ENCODE measurements around the gene MACF1. TPM values are rescaled to one million over a fixed set of nuclear protein-coding genes. Genes with fewer than 3 reads are reported as not detected.
"Not testable (repeated sequence)": the region's sequence is repeated elsewhere in the genome, so short reads cannot be mapped to it uniquely, and the experiment has no call there.

The MACF1 gene
- total RNA-seq, 2 experiments from 2014 or later: 353 to 366 TPM

- H3K27me3 Mint-ChIP-seq (ENCODE audit: low read depth): no peaks in the 10 kb centered on the region
- ATAC-seq (no peak), DNase-seq (no peak)
- no peaks in the 10 kb centered on the region for H3K9me3 Mint-ChIP-seq (ENCODE audit: insufficient read depth)
- no peak overlapping the region for H3K4me3 Mint-ChIP-seq
- no peaks in the 10 kb centered on the region for H3K36me3 Mint-ChIP-seq (ENCODE audit: low read depth)
- ChIA-PET POLR2A (no interaction called here), CTCF (interaction anchor here (1.0 to 2.0 kb wide), 6 partner anchors 8 to 59 kb away, joined by 3 to 9 read pairs (median 6); no protein-coding TSS in a partner anchor)
- H3K4me1 Mint-ChIP-seq (ENCODE audit: low read depth): peaks cover 72% of the 10 kb centered on the region
- H3K27ac Mint-ChIP-seq: peak overlapping the region; percentile 4
Measured at GRCh38 chr1:39199593-39199992, 4.9 kb upstream of the MACF1 start.

- Mint-ChIP-seq H3K27me3 (ENCODE audit: low read depth) (no peaks in the 10 kb centered on the region), H3K4me1 (ENCODE audit: low read depth) (peaks cover 46% of the 10 kb centered on the region), H3K27ac (peak overlapping the region; percentile 93), H3K4me3 (peak overlapping the region; percentile 93), H3K36me3 (ENCODE audit: low read depth) (peaks cover 14% of the 10 kb centered on the region), H3K9me3 (ENCODE audit: insufficient read depth) (peaks cover 3% of the 10 kb centered on the region)
- DNase-seq (peak; percentile 81), ATAC-seq (peak; percentile 85)
- ChIA-PET CTCF (interaction anchor here (0.7 to 22.8 kb wide), 12 partner anchors 8 to 128 kb away, joined by 3 to 540 read pairs (median 4); no protein-coding TSS in a partner anchor), POLR2A (interaction anchor here (0.6 to 4.9 kb wide), 20 partner anchors 8 to 1610 kb away, joined by 3 to 121 read pairs (median 4); partner anchors contain the start of genes NDUFS5 and PABPC4)
Measured at GRCh38 chr1:39205102-39205780, 746 bp downstream of the MACF1 start.

DNA sequence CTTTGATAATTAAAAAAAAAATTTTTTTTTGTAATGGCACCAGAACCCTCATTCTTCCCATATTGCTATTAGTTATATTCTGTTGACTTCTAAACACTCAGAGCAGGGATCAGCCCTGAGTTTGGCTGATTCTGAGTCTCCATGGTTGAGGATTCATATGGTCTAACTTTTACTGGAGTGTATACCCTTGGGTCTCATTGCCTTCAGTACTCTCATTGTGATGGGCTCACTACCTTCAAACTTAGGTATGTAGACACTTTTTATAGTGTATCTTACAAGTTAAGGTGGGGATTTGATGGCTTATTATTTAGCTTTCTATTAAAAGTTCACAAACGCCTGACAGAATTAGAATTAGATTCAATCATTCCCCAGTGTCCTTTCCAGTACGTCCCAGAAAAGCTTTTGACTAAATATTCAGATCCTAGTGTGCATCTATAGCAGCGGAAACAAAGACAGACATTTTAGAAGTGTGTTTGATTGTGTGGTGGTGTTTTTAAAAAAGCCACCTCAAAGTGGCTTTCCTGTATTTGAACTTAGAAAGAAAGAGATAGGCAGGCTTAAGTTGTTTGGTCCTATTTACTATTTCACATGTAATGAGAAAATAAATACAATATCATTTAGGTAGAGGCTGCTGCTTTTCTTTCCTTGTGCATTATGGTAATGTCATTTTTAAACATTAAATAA, 1.4 kb downstream of the MACF1 start:
- Mint-ChIP-seq H3K36me3 (ENCODE audit: low read depth) (peaks cover 18% of the 10 kb centered on the region), H3K27ac (peak overlapping the region; percentile 93), H3K4me1 (ENCODE audit: low read depth) (peaks cover 45% of the 10 kb centered on the region), H3K4me3 (peak overlapping the region; percentile 93), H3K9me3 (ENCODE audit: insufficient read depth) (peaks cover 3% of the 10 kb centered on the region), H3K27me3 (ENCODE audit: low read depth) (no peaks in the 10 kb centered on the region)
- DNase-seq (no peak), ATAC-seq (peak; percentile 31)
- POLR2A ChIA-PET: interaction anchor here (0.7 to 4.9 kb wide), 16 partner anchors 9 to 371 kb away, joined by 3 to 121 read pairs (median 6); partner anchors contain the start of gene PABPC4
- CTCF ChIA-PET: interaction anchor here (1.2 to 22.8 kb wide), 11 partner anchors 8 to 127 kb away, joined by 3 to 540 read pairs (median 5); no protein-coding TSS in a partner anchor

DNA sequence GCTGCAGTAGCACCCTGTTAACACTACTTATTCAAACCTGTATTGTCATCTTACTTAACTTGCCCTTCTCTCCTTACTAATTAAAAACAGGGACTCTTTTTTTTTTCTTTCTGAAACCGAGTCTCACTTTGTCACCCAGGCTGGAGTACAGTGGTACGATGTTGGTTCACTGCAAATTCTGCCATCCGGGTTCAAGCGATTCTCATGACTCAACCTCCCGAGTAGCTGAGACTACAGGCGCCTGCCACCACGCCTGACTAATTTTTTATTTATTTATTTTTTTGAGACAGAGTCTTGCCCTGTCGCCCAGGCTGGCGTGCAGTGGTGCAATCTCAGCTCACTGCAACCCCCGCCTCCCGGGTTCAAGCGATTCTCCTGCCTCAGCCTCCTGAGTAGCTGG, 3.9 kb downstream of the MACF1 start:
- POLR2A ChIA-PET: interaction anchor here (4.7 kb wide), 1 partner anchor 15 kb away, joined by 121 read pairs; no protein-coding TSS in a partner anchor
- CTCF ChIA-PET: interaction anchor here (1.7 to 22.8 kb wide), 2 partner anchors 17 to 50 kb away, joined by 5 to 540 read pairs; no protein-coding TSS in a partner anchor
- not testable (repeated sequence) for H3K4me3 Mint-ChIP-seq; DNase-seq; H3K27ac Mint-ChIP-seq; H3K9me3 Mint-ChIP-seq (ENCODE audit: insufficient read depth); ATAC-seq; H3K27me3 Mint-ChIP-seq (ENCODE audit: low read depth)
- Mint-ChIP-seq H3K36me3 (ENCODE audit: low read depth) (peaks cover 24% of the 10 kb centered on the region), H3K4me1 (ENCODE audit: low read depth) (peaks cover 42% of the 10 kb centered on the region)

DNA sequence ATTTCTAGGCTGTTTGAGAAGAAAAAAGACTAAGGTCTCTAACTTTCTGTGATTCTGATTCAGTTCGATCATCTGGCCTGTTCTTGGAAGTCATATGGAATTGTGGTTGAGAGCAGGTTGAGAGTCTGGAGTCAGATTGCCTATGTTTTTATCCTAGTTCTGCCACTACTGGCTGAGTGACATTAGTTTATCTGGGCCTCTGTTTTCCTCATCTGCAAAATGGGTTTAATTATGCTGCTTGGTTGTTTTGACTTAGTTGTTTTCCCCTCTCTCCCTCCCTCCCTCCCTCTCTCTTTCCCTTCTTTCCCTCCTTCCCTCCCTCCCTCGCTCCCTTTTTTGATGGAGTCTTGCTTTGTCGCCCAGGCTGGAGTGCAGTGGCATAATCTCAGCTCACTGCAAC, 6.2 kb downstream of the MACF1 start:
- Mint-ChIP-seq H3K9me3 (ENCODE audit: insufficient read depth) (peaks cover 3% of the 10 kb centered on the region), H3K36me3 (ENCODE audit: low read depth) (peaks cover 35% of the 10 kb centered on the region), H3K4me1 (ENCODE audit: low read depth) (peaks cover 46% of the 10 kb centered on the region), H3K27ac (no peak overlapping the region), H3K4me3 (no peak overlapping the region), H3K27me3 (ENCODE audit: low read depth) (no peaks in the 10 kb centered on the region)
- DNase-seq (no peak), ATAC-seq (no peak)
- ChIA-PET CTCF (interaction anchor here (0.6 to 22.8 kb wide), 4 partner anchors 19 to 460 kb away, joined by 4 to 540 read pairs (median 6); no protein-coding TSS in a partner anchor), POLR2A (interaction anchor here (0.6 to 1.2 kb wide), 2 partner anchors 18 to 27 kb away, joined by 4 to 7 read pairs; no protein-coding TSS in a partner anchor)

GRCh38 chr1:39212499-39212898, 8.0 kb downstream of the MACF1 start:
- H3K27me3 Mint-ChIP-seq (ENCODE audit: low read depth): no peaks in the 10 kb centered on the region
- H3K4me1 Mint-ChIP-seq (ENCODE audit: low read depth): peaks cover 45% of the 10 kb centered on the region
- POLR2A ChIA-PET: interaction anchor here (6.6 kb wide), 1 partner anchor 8 kb away, joined by 117 read pairs; the partner anchor contains the start of gene MACF1
- CTCF ChIA-PET: interaction anchor here (1.1 to 22.8 kb wide), 3 partner anchors 8 to 21 kb away, joined by 3 to 540 read pairs (median 89); partner anchors contain the start of gene MACF1
- ATAC-seq (no peak), DNase-seq (no peak)
- H3K4me3 Mint-ChIP-seq: no peak overlapping the region
- peaks cover 38% of the 10 kb centered on the region for H3K36me3 Mint-ChIP-seq (ENCODE audit: low read depth)
- no peak overlapping the region for H3K27ac Mint-ChIP-seq
- peaks cover 3% of the 10 kb centered on the region for H3K9me3 Mint-ChIP-seq (ENCODE audit: insufficient read depth)

DNA sequence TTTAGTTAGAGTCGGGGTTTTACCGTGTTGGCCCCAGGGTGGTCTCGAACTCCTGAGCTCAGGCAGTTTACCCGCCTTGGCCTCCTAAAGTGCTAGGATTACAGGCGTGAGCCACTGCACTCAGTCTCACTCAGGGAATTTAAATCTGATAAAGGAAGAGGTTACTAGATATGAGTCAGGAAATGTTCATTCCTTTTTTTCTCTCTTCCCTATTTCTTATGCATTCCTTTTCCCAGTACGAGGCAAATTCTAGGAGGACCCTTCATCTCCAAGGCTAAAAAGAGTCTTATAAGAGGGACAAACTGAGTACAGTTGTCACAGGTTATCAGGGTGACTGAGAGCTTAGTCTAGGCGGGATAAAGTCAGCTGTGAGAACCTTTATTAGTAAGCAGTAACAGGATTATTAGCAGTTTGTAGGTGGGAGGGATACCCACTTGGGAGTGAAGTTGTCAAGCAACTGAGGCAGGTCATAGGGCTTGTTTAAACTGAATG, 9.1 kb downstream of the MACF1 start:
- H3K27me3 Mint-ChIP-seq (ENCODE audit: low read depth): no peaks in the 10 kb centered on the region
- no peak overlapping the region for H3K27ac Mint-ChIP-seq
- CTCF ChIA-PET: interaction anchor here (0.9 to 22.8 kb wide), 7 partner anchors 9 to 115 kb away, joined by 3 to 540 read pairs (median 7); partner anchors contain the start of gene MACF1
- DNase-seq (no peak), ATAC-seq (no peak)
- H3K4me3 Mint-ChIP-seq: no peak overlapping the region
- peaks cover 38% of the 10 kb centered on the region for H3K36me3 Mint-ChIP-seq (ENCODE audit: low read depth)
- peaks cover 3% of the 10 kb centered on the region for H3K9me3 Mint-ChIP-seq (ENCODE audit: insufficient read depth)
- POLR2A ChIA-PET: interaction anchor here (0.7 to 6.6 kb wide), 3 partner anchors 9 to 45 kb away, joined by 3 to 117 read pairs (median 67); partner anchors contain the start of gene MACF1
- H3K4me1 Mint-ChIP-seq (ENCODE audit: low read depth): peaks cover 46% of the 10 kb centered on the region

DNA sequence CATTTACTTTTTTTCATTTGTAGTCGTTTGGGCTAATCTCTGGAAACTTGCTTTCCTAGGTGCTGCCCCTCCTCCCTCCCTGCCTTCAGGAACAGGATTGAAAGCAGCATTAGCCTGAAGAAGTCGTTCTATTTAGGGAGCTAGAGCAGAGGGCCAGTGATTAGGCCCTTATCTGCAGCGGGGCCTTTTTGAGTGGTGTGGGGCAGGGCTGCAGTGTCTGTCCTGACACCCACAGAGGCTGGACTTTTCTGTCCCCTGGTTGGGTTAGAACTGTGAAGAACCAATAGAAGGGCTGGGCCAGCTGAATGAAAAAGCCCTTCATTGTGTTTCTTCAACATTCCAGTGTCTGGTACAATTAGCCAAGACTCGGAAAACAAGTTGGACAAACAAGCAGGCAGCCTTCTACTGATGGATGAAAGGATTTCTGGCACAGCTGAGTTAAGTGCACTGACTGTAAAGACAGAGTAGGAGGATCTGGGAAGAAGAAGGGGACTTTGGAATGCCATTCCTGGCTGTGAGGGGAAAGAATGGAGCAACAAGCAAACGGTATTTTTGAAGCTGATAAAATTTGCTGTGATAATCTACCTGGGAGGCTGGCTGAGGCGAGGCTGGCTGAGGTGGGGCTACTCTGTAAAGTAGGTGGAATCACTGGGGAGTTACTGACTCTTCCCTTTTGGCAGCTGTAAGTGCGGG, 9.7 kb downstream of the MACF1 start:
- Mint-ChIP-seq H3K9me3 (ENCODE audit: insufficient read depth) (peaks cover 3% of the 10 kb centered on the region), H3K27me3 (ENCODE audit: low read depth) (no peaks in the 10 kb centered on the region), H3K27ac (peak overlapping the region; percentile 90), H3K36me3 (ENCODE audit: low read depth) (peaks cover 41% of the 10 kb centered on the region), H3K4me3 (no peak overlapping the region), H3K4me1 (ENCODE audit: low read depth) (peaks cover 51% of the 10 kb centered on the region)
- no peak for DNase-seq
- POLR2A ChIA-PET: interaction anchor here (0.6 to 6.6 kb wide), 6 partner anchors 9 to 108 kb away, joined by 3 to 117 read pairs (median 6); partner anchors contain the start of gene MACF1
- ATAC-seq: no peak
- CTCF ChIA-PET: interaction anchor here (0.9 to 22.8 kb wide), 10 partner anchors 9 to 197 kb away, joined by 3 to 540 read pairs (median 7); partner anchors contain the start of gene MACF1

- CTCF ChIA-PET: interaction anchor here (0.9 to 22.8 kb wide), 10 partner anchors 10 to 196 kb away, joined by 3 to 540 read pairs (median 7); partner anchors contain the start of gene MACF1
- peak overlapping the region; percentile 89 for H3K4me3 Mint-ChIP-seq
- peak overlapping the region; percentile 90 for H3K27ac Mint-ChIP-seq
- no peaks in the 10 kb centered on the region for H3K9me3 Mint-ChIP-seq (ENCODE audit: insufficient read depth)
- H3K36me3 Mint-ChIP-seq (ENCODE audit: low read depth): peaks cover 40% of the 10 kb centered on the region
- DNase-seq (no peak), ATAC-seq (no peak)
- H3K4me1 Mint-ChIP-seq (ENCODE audit: low read depth): peaks cover 51% of the 10 kb centered on the region
- POLR2A ChIA-PET: interaction anchor here (0.6 to 6.6 kb wide), 7 partner anchors 10 to 361 kb away, joined by 3 to 117 read pairs (median 4); partner anchors contain the start of gene MACF1
- H3K27me3 Mint-ChIP-seq (ENCODE audit: low read depth): no peaks in the 10 kb centered on the region
Measured at GRCh38 chr1:39214714-39214997, 10.2 kb downstream of the MACF1 start.

DNA sequence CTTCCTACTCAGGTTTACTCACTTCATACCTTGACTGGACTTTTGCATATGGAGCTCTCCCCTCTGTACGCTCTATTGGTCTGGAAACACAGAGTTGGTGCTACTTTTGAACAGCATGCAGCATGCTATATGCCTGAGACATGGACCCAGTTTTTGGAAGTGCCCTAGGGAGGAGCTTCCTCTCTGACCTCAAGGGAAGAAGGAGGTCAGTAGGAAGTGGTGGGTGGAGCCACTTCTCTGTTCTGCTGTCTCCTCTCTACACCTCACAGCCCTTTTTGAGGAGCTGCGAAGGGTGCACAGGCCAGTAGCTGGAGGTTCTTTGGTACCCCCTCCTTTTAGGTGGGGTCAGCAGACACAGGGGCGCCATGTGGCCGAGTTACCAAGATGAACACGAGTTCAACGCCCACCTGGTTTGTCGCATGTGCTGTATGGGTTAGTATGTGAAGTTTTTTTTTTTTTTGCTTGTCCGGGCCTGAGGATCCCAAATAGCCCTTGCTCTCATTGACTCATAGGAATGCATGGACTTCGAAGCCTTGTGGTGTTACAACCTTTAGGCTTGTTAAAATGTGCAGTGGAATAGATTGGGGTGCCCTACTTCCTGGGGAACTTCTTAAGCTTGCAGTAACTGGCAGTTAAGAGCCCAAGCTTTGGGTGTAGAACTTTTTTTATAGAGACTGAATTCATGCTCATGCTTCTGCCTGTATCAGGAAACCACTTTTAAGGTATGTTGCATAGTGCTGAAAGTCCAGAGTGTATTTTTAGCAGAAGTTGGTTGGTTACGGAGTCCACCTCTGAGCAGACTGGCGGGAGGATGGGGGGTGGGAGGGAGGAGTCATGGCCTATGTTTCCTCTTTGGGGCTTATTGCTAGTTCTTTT, 10.7 kb downstream of the MACF1 start:
- no peaks in the 10 kb centered on the region for H3K9me3 Mint-ChIP-seq (ENCODE audit: insufficient read depth)
- ChIA-PET POLR2A (interaction anchor here (0.6 to 6.6 kb wide), 7 partner anchors 10 to 360 kb away, joined by 3 to 117 read pairs (median 4); partner anchors contain the start of gene MACF1), CTCF (interaction anchor here (0.9 to 22.8 kb wide), 13 partner anchors 10 to 196 kb away, joined by 3 to 540 read pairs (median 6); partner anchors contain the start of gene MACF1)
- ATAC-seq (peak; percentile 78), DNase-seq (peak; percentile 69)
- H3K4me3 Mint-ChIP-seq: peak overlapping the region; percentile 89
- H3K27ac Mint-ChIP-seq: peak overlapping the region; percentile 90
- no peaks in the 10 kb centered on the region for H3K27me3 Mint-ChIP-seq (ENCODE audit: low read depth)
- peaks cover 51% of the 10 kb centered on the region for H3K4me1 Mint-ChIP-seq (ENCODE audit: low read depth)
- peaks cover 38% of the 10 kb centered on the region for H3K36me3 Mint-ChIP-seq (ENCODE audit: low read depth)

Measured in activated CD8-positive, alpha-beta T cell treated with anti-CD3 and anti-CD28 coated beads, Interleukin-2, amount 10 ng/mL, durations not matched to agents 7 days and 5 days (primary cell).